Neuronal stem cell (in vitro differentiated cells): Measurements from ENCODE around the gene NQO2.
A peak's percentile ranks its signal among the peaks of the same experiment; 100 is the strongest.

Source experiments
- DNase-seq: peaks from one replicate; pipeline ENCODE4 v3.0.0-alpha.2; 2013; ENCODE audit warnings: low spot score
- H2AFZ ChIP-seq: one replicate; pipeline ENCODE4 v1.6.1; 2013; ENCODE audit warnings: mild to moderate bottlenecking, low read length, inconsistent platforms
- H2AK5ac ChIP-seq: 2 replicates; pipeline ENCODE4 v1.6.1; 2013; ENCODE audit warnings: low read depth, mild to moderate bottlenecking, inconsistent platforms, low read length, moderate library complexity, mixed read lengths
- H2BK120ac ChIP-seq: 2 replicates; pipeline ENCODE4 v1.6.1; 2013; ENCODE audit warnings: low read depth, mild to moderate bottlenecking, inconsistent platforms, low read length, moderate library complexity, mixed read lengths
- H2BK12ac ChIP-seq: one replicate; pipeline ENCODE4 v1.6.1; 2013; ENCODE audit warnings: low read length, inconsistent platforms
- H2BK15ac ChIP-seq: 2 replicates; pipeline ENCODE4 v1.6.1; 2013; ENCODE audit warnings: mild to moderate bottlenecking, low read length, inconsistent platforms, mixed read lengths
- H2BK5ac ChIP-seq: one replicate; pipeline ENCODE4 v1.6.1; 2013; ENCODE audit warnings: inconsistent platforms, mild to moderate bottlenecking, low read length, moderate library complexity
- H3K14ac ChIP-seq: one replicate; pipeline ENCODE4 v1.6.1; 2013; ENCODE audit warnings: low read length, inconsistent platforms
- H3K18ac ChIP-seq: 2 replicates; pipeline ENCODE4 v1.6.1; 2013; ENCODE audit warnings: low read length, inconsistent platforms
- H3K23ac ChIP-seq: 2 replicates; pipeline ENCODE4 v1.6.1; 2013; ENCODE audit warnings: low read depth, mild to moderate bottlenecking, mixed read lengths, low read length, inconsistent platforms; ENCODE audit not compliant: poor library complexity
- H3K27ac ChIP-seq: replicated peaks from 3 replicates; pipeline ENCODE4 v1.5.1; 2013; ENCODE audit warnings: low read length, inconsistent platforms
- H3K27me3 ChIP-seq, 3 experiments: 2 replicates each; pipeline ENCODE4 v1.6.1; 2013; ENCODE audit warnings: low read length in 3 of 3, mild to moderate bottlenecking in 2 of 3, inconsistent platforms in 1 of 3, low read depth in 1 of 3, mixed read lengths in 1 of 3, moderate library complexity in 1 of 3; ENCODE audit not compliant: control insufficient read depth in 3 of 3, insufficient read depth in 3 of 3
- H3K36me3 ChIP-seq, 2 donors: replicated peaks in 1 of 2; 2 replicates each; pipeline ENCODE4 v1.6.1; 2013; ENCODE audit warnings: low read length in 2 of 2; ENCODE audit not compliant: control insufficient read depth in 2 of 2, insufficient read depth in 2 of 2
- H3K4ac ChIP-seq: 2 replicates; pipeline ENCODE4 v1.6.1; 2013; ENCODE audit warnings: inconsistent platforms, mild to moderate bottlenecking, low read length, moderate library complexity
- H3K4me1 ChIP-seq, 2 donors: 1 replicate in 1 of 2; 2 replicates in 1 of 2; pipeline ENCODE4 v1.6.1; 2013; ENCODE audit warnings: low read length in 2 of 2, low read depth in 1 of 2; ENCODE audit not compliant: control insufficient read depth in 2 of 2, insufficient read depth in 1 of 2
- H3K4me2 ChIP-seq: one replicate; pipeline ENCODE4 v1.6.1; 2013; ENCODE audit warnings: mild to moderate bottlenecking, low read length, inconsistent platforms; ENCODE audit not compliant: insufficient read depth, poor library complexity, severe bottlenecking
- H3K4me3 ChIP-seq, 2 donors: 2 replicates each; pipeline ENCODE4 v1.5.1; 2013; ENCODE audit warnings: low read length in 2 of 2, mild to moderate bottlenecking in 2 of 2, inconsistent platforms in 1 of 2, moderate library complexity in 1 of 2
- H3K79me1 ChIP-seq: one replicate; pipeline ENCODE4 v1.6.1; 2013; ENCODE audit warnings: low read depth, mild to moderate bottlenecking, inconsistent platforms, low read length, moderate library complexity
- H3K9ac ChIP-seq: one replicate; pipeline ENCODE4 v1.6.1; 2013; ENCODE audit warnings: mild to moderate bottlenecking, low read depth, low read length, inconsistent platforms; ENCODE audit not compliant: poor library complexity
- H3K9me3 ChIP-seq, 2 donors: replicated peaks in 1 of 2; 2 replicates each; pipeline versions ENCODE3 to v1.6.1; 2013; ENCODE audit warnings: low read length in 2 of 2, mild to moderate bottlenecking in 2 of 2, inconsistent platforms in 1 of 2, low read depth in 1 of 2, mixed read lengths in 1 of 2, moderate library complexity in 1 of 2; ENCODE audit not compliant: control insufficient read depth in 2 of 2, insufficient read depth in 1 of 2
- H4K8ac ChIP-seq: one replicate; pipeline ENCODE4 v1.6.1; 2013; ENCODE audit warnings: low read depth, mild to moderate bottlenecking, inconsistent platforms, low read length, moderate library complexity
- H4K91ac ChIP-seq: one replicate; pipeline ENCODE4 v1.6.1; 2013; ENCODE audit warnings: low read length, low read depth, mild to moderate bottlenecking, inconsistent platforms; ENCODE audit not compliant: poor library complexity
- WGBS, 2 donors: extraction: QIAGEN DNeasy Blood & Tissue Kit; methylation state at CpG; one replicate each; pipeline ENCODE4 v1.1.7; 2013; ENCODE audit warnings: missing lambda C conversion rate in 2 of 2, mixed read lengths in 1 of 2; ENCODE audit not compliant: insufficient read length in 2 of 2, insufficient replicate concordance in 1 of 2; ENCODE audit errors: extremely low coverage in 2 of 2; 5-methylcytosine and 5-hydroxymethylcytosine counted together

The NQO2 gene

DNA sequence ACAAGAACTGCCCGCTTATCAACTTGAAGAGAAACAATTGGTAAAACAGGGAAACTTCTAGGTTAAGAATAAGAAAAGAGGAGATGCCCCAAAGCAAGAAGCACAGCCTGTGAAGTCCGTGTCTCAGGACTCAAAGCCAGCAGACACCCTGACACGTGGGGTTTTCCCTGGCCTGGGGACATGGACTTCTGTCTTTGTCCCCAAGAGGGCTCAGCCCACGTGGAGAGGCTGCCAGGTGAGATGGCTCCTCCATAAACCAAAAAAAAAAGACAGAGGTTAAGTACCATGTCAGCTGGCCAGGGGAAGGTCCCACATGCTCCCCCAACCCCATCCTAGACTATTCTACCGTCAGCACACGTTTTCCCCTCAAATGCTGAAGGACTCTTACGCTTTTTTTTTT, 38.2 kb upstream of the NQO2 start:
- no peak overlapping the region for H3K9ac ChIP-seq
- no peak overlapping the region for H2BK15ac ChIP-seq
- no peak overlapping the region for H2BK120ac ChIP-seq
- no peak overlapping the region for H3K4me3 ChIP-seq
- no peak overlapping the region for H3K14ac ChIP-seq
- H3K4ac ChIP-seq = no peak overlapping the region
- no peak overlapping the region for H3K4me2 ChIP-seq
- H2BK5ac ChIP-seq = no peak overlapping the region
- H4K91ac ChIP-seq = no peak overlapping the region
- no peaks in the 10 kb centered on the region for H3K9me3 ChIP-seq
- H3K27me3 ChIP-seq = peaks cover 0 to 2% (median 0%) of the 10 kb centered on the region in 3 experiments
- no peak overlapping the region for H3K23ac ChIP-seq
- no peak overlapping the region for H2AFZ ChIP-seq
- H3K18ac ChIP-seq = no peak overlapping the region
- DNase-seq = no peak
- H2AK5ac ChIP-seq = no peak overlapping the region
- H3K36me3 ChIP-seq = no peaks in the 10 kb centered on the region
- H2BK12ac ChIP-seq = no peak overlapping the region
- H3K4me1 ChIP-seq = peaks cover 5 to 11% of the 10 kb centered on the region in 2 donors
- no CpG with 5 or more reads among the region's 7 CpGs for WGBS, 2 donors
- H3K27ac ChIP-seq = no peak overlapping the region
- H4K8ac ChIP-seq = no peak overlapping the region
- H3K79me1 ChIP-seq = no peaks in the 10 kb centered on the region

DNA sequence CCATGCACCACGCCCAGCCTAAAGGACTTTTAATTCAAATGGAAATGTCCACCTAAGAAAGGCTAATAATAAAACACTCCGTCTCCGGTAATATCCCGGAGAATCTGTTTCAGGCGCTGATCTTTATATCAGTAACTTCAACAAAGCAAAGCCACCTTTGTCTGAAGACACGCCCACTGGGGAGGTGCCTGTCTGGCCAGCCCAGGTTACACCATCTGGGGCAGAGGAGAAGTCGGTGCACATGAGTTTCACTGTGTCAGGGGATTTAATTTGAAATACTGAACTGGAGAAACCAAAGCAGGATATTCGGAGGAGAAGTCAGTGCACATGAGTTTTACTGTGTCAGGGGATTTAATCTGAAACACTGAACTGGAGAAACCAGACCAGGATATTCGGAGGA, 37.7 kb upstream of the NQO2 start:
- H2AK5ac ChIP-seq = no peak overlapping the region
- no peaks in the 10 kb centered on the region for H3K36me3 ChIP-seq
- DNase-seq = no peak
- no peak overlapping the region for H3K18ac ChIP-seq
- H2BK5ac ChIP-seq = no peak overlapping the region
- no peak overlapping the region for H2BK120ac ChIP-seq
- H2BK12ac ChIP-seq = no peak overlapping the region
- no peak overlapping the region for H3K14ac ChIP-seq
- no peak overlapping the region for H4K8ac ChIP-seq
- peaks cover 0 to 2% (median 0%) of the 10 kb centered on the region in 3 experiments for H3K27me3 ChIP-seq
- WGBS, 2 donors = no CpG with 5 or more reads among the region's 9 CpGs
- no peak overlapping the region for H2AFZ ChIP-seq
- no peak overlapping the region for H3K4ac ChIP-seq
- H3K23ac ChIP-seq = no peak overlapping the region
- H3K4me1 ChIP-seq = peaks cover 5 to 11% of the 10 kb centered on the region in 2 donors
- no peak overlapping the region for H3K4me2 ChIP-seq
- no peak overlapping the region for H2BK15ac ChIP-seq
- no peaks in the 10 kb centered on the region for H3K9me3 ChIP-seq
- no peaks in the 10 kb centered on the region for H3K79me1 ChIP-seq
- H3K9ac ChIP-seq = no peak overlapping the region
- no peak overlapping the region for H3K4me3 ChIP-seq
- H3K27ac ChIP-seq = no peak overlapping the region
- H4K91ac ChIP-seq = no peak overlapping the region

DNA sequence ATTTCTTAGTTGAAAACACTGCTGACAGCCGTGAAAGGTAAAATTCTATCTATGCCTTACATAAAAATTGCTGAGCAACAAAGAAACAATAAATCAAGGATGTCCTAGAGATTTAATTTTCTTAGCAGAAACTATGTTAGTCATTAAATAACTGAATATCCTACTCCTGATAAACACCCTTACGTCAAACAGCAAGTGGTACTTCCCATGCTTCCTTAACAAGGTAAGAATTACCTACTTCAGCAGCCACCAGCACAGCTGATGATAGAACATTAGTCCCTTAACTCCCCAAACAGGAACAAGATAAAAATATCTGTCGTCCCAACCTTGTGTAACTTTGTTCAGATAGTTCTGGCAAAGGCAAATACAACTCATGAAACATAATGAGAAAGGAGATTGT, 37.1 kb upstream of the NQO2 start:
- no peak overlapping the region for H2BK5ac ChIP-seq
- no peak overlapping the region for H3K23ac ChIP-seq
- H3K18ac ChIP-seq = no peak overlapping the region
- H3K27me3 ChIP-seq = peaks cover 0 to 2% (median 0%) of the 10 kb centered on the region in 3 experiments
- H3K4me3 ChIP-seq = no peak overlapping the region
- no peak overlapping the region for H2BK15ac ChIP-seq
- no peak overlapping the region for H3K27ac ChIP-seq
- no peak overlapping the region for H3K4me2 ChIP-seq
- no peak overlapping the region for H3K14ac ChIP-seq
- no peak overlapping the region for H2BK120ac ChIP-seq
- H2AK5ac ChIP-seq = no peak overlapping the region
- H2AFZ ChIP-seq = no peak overlapping the region
- H2BK12ac ChIP-seq = no peak overlapping the region
- no peak for DNase-seq
- H3K4me1 ChIP-seq = peaks cover 5 to 10% of the 10 kb centered on the region in 2 donors
- no CpG with 5 or more reads among the region's 3 CpGs for WGBS, 2 donors
- no peaks in the 10 kb centered on the region for H3K9me3 ChIP-seq
- H4K91ac ChIP-seq = no peak overlapping the region
- H3K79me1 ChIP-seq = no peaks in the 10 kb centered on the region
- no peak overlapping the region for H4K8ac ChIP-seq
- H3K4ac ChIP-seq = no peak overlapping the region
- no peaks in the 10 kb centered on the region for H3K36me3 ChIP-seq
- H3K9ac ChIP-seq = no peak overlapping the region

DNA sequence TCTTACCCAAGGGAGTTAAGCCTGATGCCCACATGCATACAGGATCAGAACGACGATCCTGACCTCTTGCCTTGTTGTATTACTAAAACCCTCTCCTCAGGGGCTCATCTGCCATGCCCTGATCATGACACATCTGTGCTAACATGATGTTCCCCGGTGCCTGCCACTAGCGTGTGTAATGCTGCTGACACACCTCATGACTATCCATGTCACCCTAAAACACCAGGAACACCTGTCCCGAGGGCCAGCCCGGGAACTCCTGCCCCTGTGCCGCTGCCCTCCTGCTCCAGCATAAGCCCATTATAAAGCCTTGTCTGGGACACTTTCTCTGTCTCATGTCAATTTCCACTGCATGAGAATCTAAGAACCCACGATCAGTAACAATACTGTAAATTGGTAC, 35.9 kb upstream of the NQO2 start:
- H3K4ac ChIP-seq = no peak overlapping the region
- no peak overlapping the region for H2BK5ac ChIP-seq
- no peak overlapping the region for H2BK15ac ChIP-seq
- H3K27me3 ChIP-seq = peaks cover 0 to 2% (median 0%) of the 10 kb centered on the region in 3 experiments
- H3K36me3 ChIP-seq = no peaks in the 10 kb centered on the region
- no peaks in the 10 kb centered on the region for H3K9me3 ChIP-seq
- H2AFZ ChIP-seq = no peak overlapping the region
- no peak overlapping the region for H3K4me3 ChIP-seq
- no peak overlapping the region for H2BK12ac ChIP-seq
- no peak overlapping the region for H2BK120ac ChIP-seq
- H4K8ac ChIP-seq = no peak overlapping the region
- no peak overlapping the region for H3K14ac ChIP-seq
- H2AK5ac ChIP-seq = no peak overlapping the region
- no CpG with 5 or more reads among the region's 8 CpGs for WGBS, 2 donors
- no peak overlapping the region for H4K91ac ChIP-seq
- H3K4me1 ChIP-seq = peaks cover 5 to 10% of the 10 kb centered on the region in 2 donors
- no peak overlapping the region for H3K27ac ChIP-seq
- DNase-seq = no peak
- no peak overlapping the region for H3K4me2 ChIP-seq
- no peaks in the 10 kb centered on the region for H3K79me1 ChIP-seq
- no peak overlapping the region for H3K9ac ChIP-seq
- no peak overlapping the region for H3K18ac ChIP-seq
- peak overlapping the region; percentile 5 for H3K23ac ChIP-seq
